T-helper 1 cell treated with Interleukin-12 subunit alpha and Interleukin-12 subunit beta and Interleukin-4 antibody, amounts not matched to agents 30 ng/mL and 1 ng/mL, for 36 hours (primary cell): Measurements from ENCODE around the gene CDK5RAP2. TPM values are rescaled to one million over a fixed set of nuclear protein-coding genes. Genes with fewer than 3 reads are reported as not detected.

ENCODE experiments used
- intact Hi-C: fragments of 100-400 bp; cut with micrococcal nuclease; formaldehyde crosslinking; loops from one replicate; pipeline ENCODE4 v1.15.1; 2024
- total RNA-seq: library from RNA; stranded (reverse); gene quantifications from 2 replicates; pipeline ENCODE4 v1.2.3, GENCODE V29; 2022

CDK5RAP2 gene
- total RNA-seq, 1 donor from 2014 or later, result 72.2 TPM

DNA sequence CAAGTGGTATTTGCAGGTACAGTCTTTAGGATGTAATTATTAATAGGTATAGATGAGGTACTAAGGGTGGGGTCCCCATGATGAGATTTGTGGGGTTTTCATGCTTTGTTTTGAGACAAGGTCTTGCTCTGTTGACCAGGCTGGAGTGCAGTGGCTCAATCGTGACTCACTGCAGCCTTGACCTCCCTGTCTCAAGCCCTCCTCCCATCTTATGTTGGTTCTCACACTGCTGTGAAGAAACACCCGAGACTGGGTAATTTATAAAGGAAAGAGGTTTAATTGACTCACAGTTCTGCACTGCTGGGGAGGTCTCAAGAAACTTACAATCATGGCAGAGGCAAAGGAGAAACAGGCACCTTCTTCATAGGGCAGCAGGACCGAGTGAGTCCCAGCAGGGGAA lies 217.5 kb downstream of the CDK5RAP2 start:
- intact Hi-C loops, result no loop called here

DNA sequence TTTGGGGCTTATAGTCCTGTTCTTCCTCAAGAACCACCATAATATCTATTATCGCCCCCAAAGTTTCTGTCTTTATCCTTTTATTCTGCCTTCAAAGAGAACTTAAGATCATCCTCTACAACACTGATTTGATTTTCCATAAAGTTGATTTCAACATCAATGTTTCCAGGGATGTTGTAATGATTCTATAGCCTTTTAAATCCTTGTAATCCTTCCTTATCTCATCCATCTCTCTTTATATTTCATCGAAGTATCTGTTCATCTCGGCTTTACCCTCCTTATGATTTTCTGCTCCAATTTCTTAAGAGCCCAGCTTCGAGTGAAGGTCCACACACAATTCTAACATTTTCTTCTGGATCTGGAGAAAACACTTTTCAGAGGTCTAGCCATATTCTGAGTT lies 218.4 kb downstream of the CDK5RAP2 start:
- intact Hi-C loops, result no loop called here

DNA sequence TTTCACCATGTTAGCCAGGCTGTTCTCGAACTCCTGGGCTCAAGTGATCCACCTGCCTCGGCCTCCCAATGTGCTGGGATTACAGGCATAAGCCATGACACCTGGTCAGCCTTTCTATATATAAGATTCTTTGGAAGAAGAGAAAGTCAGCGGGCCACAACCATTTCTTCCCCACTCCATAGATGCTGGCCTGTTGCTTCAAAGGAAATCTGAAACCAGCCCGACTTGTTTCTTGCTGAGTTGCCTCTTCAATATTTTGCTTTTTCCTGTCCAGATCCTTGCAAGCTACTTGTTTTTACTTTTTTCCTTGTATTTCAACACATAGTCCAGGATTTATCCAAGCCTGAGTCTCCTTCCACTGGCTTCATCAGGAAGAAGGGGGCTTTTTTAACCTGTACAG lies 219.5 kb downstream of the CDK5RAP2 start:
- intact Hi-C loops, result no loop called here

DNA sequence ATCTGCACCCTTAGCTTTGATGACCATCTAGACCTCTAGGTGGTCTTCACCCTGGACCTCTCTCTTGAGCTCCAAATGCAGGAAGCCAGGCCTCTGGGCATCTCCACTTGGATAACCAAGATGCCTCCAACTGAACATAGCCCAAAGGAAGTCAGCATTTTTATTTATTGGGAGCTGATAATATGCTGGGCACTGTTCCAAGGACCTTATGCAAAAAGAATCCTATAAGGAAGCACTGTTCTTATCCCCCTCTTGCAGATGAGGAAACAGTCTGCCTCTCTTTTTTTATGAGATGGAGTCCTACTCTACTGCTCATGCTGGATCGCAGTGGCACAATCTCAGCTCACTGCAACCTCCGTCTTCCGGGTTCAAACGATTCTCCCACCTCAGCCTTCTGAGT lies 219.9 kb downstream of the CDK5RAP2 start:
- intact Hi-C loops, result no loop called here

DNA sequence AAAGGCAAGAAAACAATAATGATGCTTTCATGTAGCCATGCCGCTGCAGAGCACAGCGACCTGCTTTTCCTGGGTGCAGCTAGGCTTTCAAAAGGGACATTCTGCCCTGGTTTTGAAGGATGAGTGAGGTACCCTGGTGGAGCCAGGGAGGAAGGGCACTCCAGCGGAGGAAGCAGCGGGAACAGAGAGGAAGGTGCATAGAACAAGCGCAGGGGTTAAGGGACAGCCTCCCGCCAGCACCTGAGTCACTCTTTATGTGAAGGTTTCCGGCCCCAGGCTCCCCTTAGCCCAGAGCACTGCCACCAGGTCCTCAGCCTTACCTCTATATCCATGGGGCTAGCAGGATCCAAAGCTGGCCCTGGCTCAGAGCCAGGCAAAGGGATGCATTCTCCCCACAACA lies 221.1 kb downstream of the CDK5RAP2 start:
- intact Hi-C loops, result no loop called here

DNA sequence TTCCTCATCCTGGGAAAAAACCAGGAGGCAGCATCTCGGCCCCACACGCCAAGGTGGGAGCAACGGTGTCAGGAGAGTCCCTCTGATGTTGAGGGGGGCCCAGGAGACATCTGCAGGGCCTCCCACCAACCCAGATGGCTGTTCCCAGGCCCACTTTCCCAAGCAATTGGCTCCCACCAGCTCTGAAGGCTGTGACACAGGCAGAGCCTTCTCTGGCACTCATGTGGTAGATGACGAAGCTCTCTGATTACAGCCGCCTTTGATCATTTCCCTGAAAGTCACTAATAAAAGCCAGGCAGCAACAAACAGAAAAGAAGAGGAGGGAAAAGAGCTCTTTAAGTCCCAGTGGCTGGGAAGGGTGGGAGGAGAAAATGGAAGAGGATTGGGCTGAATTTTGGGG lies 226.5 kb downstream of the CDK5RAP2 start:
- intact Hi-C loops, result no loop called here

DNA sequence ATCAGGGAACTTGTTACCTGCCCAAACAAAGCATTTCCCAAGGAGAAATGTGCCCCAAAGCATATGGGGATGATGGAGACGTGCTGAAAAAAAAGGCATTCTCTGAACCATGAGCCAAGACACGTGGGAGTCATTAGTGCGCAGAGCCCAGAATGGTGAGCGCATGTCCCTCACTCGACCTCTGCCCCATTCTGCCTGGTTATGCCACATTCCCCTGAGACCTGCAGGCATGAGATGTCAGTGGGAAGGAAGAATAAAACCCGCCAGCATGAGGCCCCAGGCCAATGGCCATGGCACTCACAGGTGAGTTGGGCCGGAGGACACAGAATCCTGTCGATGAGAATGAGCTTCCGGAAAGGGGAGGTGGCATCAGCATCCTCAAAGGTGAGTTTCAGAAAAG lies 228.9 kb downstream of the CDK5RAP2 start:
- intact Hi-C loops, result no loop called here

DNA sequence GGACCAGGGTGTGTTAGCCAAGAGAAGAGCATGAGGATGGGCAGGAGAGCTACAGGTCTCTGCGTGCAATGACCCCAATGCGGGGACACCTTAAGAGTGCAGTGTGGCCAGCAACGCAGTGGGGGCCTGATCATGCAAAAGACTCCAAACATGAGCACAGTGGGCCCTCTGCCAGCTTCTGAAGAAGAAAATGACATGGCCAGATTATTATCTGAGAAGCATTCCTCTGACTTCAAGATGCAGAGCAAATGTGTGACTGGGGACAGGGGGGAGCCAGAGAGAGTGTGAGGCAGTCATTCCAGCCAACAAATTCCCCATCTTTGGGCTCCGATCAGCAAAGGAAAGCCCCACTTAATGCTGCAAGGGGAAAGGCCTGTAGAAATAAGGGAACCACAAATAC lies 229.4 kb downstream of the CDK5RAP2 start:
- intact Hi-C loops, result no loop called here

DNA sequence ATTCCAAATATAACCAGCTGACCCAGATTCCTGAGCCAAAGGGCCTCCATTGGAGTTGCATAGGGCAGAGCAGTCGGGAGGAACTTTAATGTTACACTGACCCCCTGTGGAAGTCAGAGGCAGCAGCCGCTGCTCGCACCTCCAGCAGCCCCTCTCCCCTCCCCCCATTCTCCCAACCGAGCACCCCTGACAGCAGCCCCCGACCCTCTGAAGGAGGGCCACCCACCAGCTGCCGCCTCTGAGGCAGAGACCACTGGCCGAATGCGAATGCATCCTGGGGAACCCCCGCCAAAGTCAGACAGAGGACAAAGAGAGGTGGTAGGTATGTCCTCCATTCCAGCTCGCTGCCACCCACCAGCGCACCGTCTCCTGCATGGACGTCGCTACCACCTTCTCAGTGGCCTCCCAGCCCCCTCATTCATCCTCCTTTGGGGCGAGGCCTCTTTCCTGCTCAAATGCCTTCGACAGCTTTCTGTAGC lies 231.0 kb downstream of the CDK5RAP2 start:
- intact Hi-C loops, result loop anchor here (5.0 to 10.0 kb wide), 2 partner anchors 384 to 792 kb away; no protein-coding TSS in a partner anchor

DNA sequence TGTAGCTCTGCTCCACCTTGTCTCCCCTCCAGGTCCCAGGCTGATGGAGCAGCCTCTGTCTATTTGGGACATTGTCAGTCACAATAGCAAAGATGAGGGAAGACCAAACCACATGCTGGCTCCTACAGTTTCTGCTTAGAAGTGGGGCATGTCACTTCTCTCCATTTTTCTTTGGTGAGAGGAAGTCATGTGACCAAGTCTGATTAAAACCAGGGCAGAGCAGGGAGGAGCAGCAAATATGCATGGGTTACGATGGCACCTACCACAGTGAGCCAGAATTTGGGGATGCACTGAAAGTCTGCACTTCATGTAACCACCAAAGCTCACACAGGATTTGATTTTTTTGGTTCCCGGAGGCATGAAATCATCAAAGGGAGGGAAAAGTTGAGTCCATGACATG lies 234.6 kb downstream of the CDK5RAP2 start:
- intact Hi-C loops, result loop anchor here (5.0 to 10.0 kb wide), 2 partner anchors 381 to 788 kb away; no protein-coding TSS in a partner anchor

DNA sequence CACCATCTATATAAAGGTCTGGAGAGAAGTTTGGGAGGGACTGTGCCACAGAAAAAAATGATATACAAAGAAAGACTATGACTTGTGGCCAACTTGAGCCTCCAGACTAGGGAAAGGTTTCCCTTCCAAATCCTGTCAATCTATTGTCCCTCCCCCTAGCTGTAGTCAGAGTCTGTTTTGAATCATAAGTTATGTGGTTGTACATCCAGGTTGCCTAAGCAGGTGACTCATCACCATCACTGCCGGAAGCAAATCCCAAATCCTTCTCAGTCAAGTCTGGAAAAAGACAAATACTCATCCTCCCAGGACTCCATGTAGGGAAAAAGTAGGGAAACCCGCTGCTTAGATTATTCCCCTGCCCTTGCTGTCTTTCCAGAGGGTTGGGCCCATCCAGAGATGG lies 235.7 kb downstream of the CDK5RAP2 start:
- intact Hi-C loops, result loop anchor here (10.0 kb wide), 1 partner anchor 379 kb away; no protein-coding TSS in a partner anchor

DNA sequence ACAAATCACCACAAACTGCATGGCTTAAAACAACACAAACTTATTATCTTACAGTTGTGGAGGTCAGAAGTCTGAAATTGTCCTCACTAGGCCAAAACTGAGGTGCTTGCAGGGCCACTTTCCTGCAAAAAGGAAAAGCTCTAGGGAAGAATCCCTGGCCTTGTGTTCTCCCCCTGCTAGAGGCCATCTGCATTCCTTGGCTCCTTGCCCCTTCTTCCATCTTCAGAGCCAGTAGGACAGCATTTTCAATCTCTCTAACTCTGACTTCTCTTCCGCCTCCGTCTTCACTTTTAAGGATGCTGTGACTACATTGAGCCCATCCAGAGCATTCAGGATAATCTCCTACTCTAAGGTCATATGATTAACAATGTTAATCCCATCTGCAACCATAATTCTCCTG lies 236.6 kb downstream of the CDK5RAP2 start:
- intact Hi-C loops, result loop anchor here (10.0 kb wide), 1 partner anchor 379 kb away; no protein-coding TSS in a partner anchor

Other genes with a start within 250 kb of the CDK5RAP2 start
- 9.3 and 10.1 TPM in 2 replicates for gene MEGF9, start 134.3 kb upstream of the CDK5RAP2 start, total RNA-seq
- gene FBXW2, start 213.2 kb upstream of the CDK5RAP2 start, total RNA-seq, result 85.0 and 88.7 TPM in 2 replicates